Testis (tissue), 2 donors: Measurements from ENCODE around the gene MYO18B.

Experiments used
- POLR2A ChIP-seq: fragments of 450-650 bp; IDR thresholded peaks from one replicate; pipeline ENCODE4 v1.6.1; 2017; ENCODE audit warnings: antibody characterized with exemption, mild to moderate bottlenecking, moderate library complexity
- TF ChIP-seq, protein P1 (sequence below), 3 experiments: fragments of 450-650 bp in 2 of 3; fragments of 200-600 bp in 1 of 3; sonication (generic) in 1 of 3; IDR thresholded peaks; one replicate each; pipeline ENCODE4 v1.5.1; 2016 to 2019; ENCODE audit warnings: antibody characterized with exemption in 3 of 3, mild to moderate bottlenecking in 2 of 3, moderate library complexity in 1 of 3

DNA sequence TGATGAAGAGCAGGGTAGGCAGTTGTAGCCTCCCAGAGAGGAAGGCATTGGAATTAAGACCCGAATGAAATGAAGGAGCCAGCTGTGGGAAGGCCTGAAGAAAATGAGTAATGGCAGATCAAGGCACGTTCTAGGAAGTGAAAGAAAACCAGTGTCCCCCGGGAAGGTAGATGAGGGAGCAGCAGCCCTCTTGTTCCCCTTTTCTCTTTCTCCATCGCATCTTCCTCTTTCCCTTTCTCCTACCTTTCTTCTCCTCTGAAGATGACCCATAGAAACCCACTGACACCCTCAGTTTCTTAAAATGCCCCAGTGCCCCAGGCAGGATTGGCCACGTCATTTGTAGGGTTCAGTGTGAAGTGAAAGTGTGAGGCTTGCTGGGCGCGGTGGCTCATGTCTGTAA, 254.7 kb downstream of the MYO18B start:
- TF ChIP-seq, protein P1, sequence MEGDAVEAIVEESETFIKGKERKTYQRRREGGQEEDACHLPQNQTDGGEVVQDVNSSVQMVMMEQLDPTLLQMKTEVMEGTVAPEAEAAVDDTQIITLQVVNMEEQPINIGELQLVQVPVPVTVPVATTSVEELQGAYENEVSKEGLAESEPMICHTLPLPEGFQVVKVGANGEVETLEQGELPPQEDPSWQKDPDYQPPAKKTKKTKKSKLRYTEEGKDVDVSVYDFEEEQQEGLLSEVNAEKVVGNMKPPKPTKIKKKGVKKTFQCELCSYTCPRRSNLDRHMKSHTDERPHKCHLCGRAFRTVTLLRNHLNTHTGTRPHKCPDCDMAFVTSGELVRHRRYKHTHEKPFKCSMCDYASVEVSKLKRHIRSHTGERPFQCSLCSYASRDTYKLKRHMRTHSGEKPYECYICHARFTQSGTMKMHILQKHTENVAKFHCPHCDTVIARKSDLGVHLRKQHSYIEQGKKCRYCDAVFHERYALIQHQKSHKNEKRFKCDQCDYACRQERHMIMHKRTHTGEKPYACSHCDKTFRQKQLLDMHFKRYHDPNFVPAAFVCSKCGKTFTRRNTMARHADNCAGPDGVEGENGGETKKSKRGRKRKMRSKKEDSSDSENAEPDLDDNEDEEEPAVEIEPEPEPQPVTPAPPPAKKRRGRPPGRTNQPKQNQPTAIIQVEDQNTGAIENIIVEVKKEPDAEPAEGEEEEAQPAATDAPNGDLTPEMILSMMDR (IDR thresholded peaks at IDR 0.05), result no peak
- TF ChIP-seq POLR2A, result no peak
